ENCODE results near the gene KDM5C.

DNA sequence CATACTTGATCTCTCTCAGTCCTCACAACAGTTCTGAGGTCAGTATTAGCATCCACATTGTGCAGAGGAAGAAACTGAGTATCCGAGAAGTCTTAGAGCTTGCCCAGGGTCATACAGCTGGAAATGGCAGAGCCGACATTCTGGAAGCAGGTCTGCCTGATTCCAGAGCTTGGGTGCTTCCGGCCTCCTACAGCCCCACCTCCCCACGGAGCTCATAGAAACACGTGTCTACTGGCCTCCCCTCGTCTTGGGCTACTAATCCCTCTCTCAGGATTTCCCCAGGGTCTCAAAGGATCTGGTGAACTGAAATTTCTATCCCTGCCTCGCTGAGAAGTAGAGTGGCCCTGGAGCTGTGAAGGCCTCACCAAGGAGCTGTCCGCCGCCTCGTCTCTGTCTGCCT is 12.0 kb upstream of the KDM5C start:
- TF ChIP-seq, protein P1, sequence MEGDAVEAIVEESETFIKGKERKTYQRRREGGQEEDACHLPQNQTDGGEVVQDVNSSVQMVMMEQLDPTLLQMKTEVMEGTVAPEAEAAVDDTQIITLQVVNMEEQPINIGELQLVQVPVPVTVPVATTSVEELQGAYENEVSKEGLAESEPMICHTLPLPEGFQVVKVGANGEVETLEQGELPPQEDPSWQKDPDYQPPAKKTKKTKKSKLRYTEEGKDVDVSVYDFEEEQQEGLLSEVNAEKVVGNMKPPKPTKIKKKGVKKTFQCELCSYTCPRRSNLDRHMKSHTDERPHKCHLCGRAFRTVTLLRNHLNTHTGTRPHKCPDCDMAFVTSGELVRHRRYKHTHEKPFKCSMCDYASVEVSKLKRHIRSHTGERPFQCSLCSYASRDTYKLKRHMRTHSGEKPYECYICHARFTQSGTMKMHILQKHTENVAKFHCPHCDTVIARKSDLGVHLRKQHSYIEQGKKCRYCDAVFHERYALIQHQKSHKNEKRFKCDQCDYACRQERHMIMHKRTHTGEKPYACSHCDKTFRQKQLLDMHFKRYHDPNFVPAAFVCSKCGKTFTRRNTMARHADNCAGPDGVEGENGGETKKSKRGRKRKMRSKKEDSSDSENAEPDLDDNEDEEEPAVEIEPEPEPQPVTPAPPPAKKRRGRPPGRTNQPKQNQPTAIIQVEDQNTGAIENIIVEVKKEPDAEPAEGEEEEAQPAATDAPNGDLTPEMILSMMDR (IDR thresholded peaks at IDR 0.05): no peak
- TF ChIP-seq POLR2AphosphoS5 (IDR thresholded peaks at IDR 0.05): no peak
- TF ChIP-seq POLR2A (IDR thresholded peaks at IDR 0.05): no peak
- no peak for TF ChIP-seq EP300 (IDR thresholded peaks at IDR 0.05)
